HepG2 (cell line): ENCODE results near the gene ABCC3. TPM values are rescaled to one million over a fixed set of nuclear protein-coding genes. Genes with fewer than 3 reads are reported as not detected.

ENCODE experiments used
- AGO2 ChIP-seq: fragments of 200-400 bp; formaldehyde crosslinking; optimal IDR thresholded peaks from 2 replicates; pipeline ENCODE3; 2017; ENCODE audit warnings: mild to moderate bottlenecking, low read depth, low read length, moderate library complexity
- ARID2 ChIP-seq: sonication (generic); formaldehyde crosslinking; IDR thresholded peaks from 2 replicates; pipeline ENCODE4 v1.8.1; 2022; ENCODE audit warnings: mild to moderate bottlenecking, missing genetic modification reagents, borderline replicate concordance
- ATAD3A ChIP-seq: sonication (generic); formaldehyde crosslinking; IDR thresholded peaks from 2 replicates; pipeline ENCODE4 v1.4.0; 2020; ENCODE audit warnings: missing genetic modification reagents
- ATF1 ChIP-seq: IDR thresholded peaks from 2 replicates; pipeline ENCODE4 v1.6.1; 2016; ENCODE audit warnings: mild to moderate bottlenecking, control low read depth
- FUBP1 ChIP-seq: sonication (generic); formaldehyde crosslinking; IDR thresholded peaks from 2 replicates; pipeline ENCODE4 v1.5.1; 2020; ENCODE audit warnings: missing genetic modification reagents, mild to moderate bottlenecking, borderline replicate concordance
- GATAD1 ChIP-seq: IDR thresholded peaks from 2 replicates; pipeline ENCODE4 v1.6.1; 2016; ENCODE audit warnings: missing genetic modification reagents, missing compliant biosample characterization
- HNF1A ChIP-seq, 2 experiments: sonication (generic) in 1 of 2; formaldehyde crosslinking in 1 of 2; IDR thresholded peaks; 2 replicates each; pipeline versions ENCODE4 v1.4.0 to v1.6.1; 2016 to 2020; ENCODE audit warnings: borderline replicate concordance in 1 of 2, low read depth in 1 of 2, mild to moderate bottlenecking in 1 of 2, missing genetic modification reagents in 1 of 2
- ISL2 ChIP-seq: sonication (generic); formaldehyde crosslinking; IDR thresholded peaks from 2 replicates; pipeline ENCODE4 v1.5.0; 2020; ENCODE audit warnings: missing genetic modification reagents
- NR2F6 ChIP-seq, 2 experiments: IDR thresholded peaks; 2 replicates each; pipeline ENCODE4 v1.6.1; 2016; ENCODE audit warnings: antibody characterized with exemption in 1 of 2, mild to moderate bottlenecking in 1 of 2
- RXRA ChIP-seq: sonication (generic); formaldehyde crosslinking; IDR thresholded peaks from 2 replicates; pipeline ENCODE4 v1.5.1; 2020; ENCODE audit warnings: missing genetic modification reagents
- ZFP1 ChIP-seq: IDR thresholded peaks from 2 replicates; pipeline ENCODE4 v1.6.1; 2016
- ZNF12 ChIP-seq: sonication (generic); formaldehyde crosslinking; IDR thresholded peaks from 2 replicates; pipeline ENCODE4 v1.5.0; 2020; ENCODE audit warnings: missing genetic modification reagents
- ZNF207 ChIP-seq: fragments of 450-650 bp; IDR thresholded peaks from 2 replicates; pipeline ENCODE4 v1.6.1; 2016; ENCODE audit warnings: antibody characterized with exemption, borderline replicate concordance
- ZNF260 ChIP-seq: sonication (generic); formaldehyde crosslinking; IDR thresholded peaks from 2 replicates; pipeline ENCODE4 v1.4.0; 2020; ENCODE audit warnings: missing genetic modification reagents, low read depth, mild to moderate bottlenecking, borderline replicate concordance
- ZNF274 ChIP-seq: sonication (generic); formaldehyde crosslinking; IDR thresholded peaks from 2 replicates; pipeline ENCODE4 v1.5.1; 2020; ENCODE audit warnings: mild to moderate bottlenecking, missing genetic modification reagents
- ZNF451 ChIP-seq: sonication (generic); formaldehyde crosslinking; IDR thresholded peaks from 2 replicates; pipeline ENCODE4 v1.5.0; 2020; ENCODE audit warnings: mild to moderate bottlenecking, missing genetic modification reagents
- ZNF564 ChIP-seq: sonication (generic); formaldehyde crosslinking; IDR thresholded peaks from 2 replicates; pipeline ENCODE4 v1.8.1; 2023; ENCODE audit warnings: mild to moderate bottlenecking, missing genetic modification reagents
- ZNF639 ChIP-seq: conservative IDR thresholded peaks from 2 replicates; pipeline ENCODE4 v1.6.1; 2018; ENCODE audit warnings: missing genetic modification reagents
- ZNF710 ChIP-seq: sonication (generic); formaldehyde crosslinking; IDR thresholded peaks from 2 replicates; pipeline ENCODE4 v1.5.0; 2020; ENCODE audit warnings: mild to moderate bottlenecking, missing genetic modification reagents, borderline replicate concordance
- ZNF775 ChIP-seq: sonication (generic); formaldehyde crosslinking; IDR thresholded peaks from 2 replicates; pipeline ENCODE4 v1.4.0; 2020; ENCODE audit warnings: missing genetic modification reagents, mild to moderate bottlenecking, moderate library complexity, borderline replicate concordance
- polyA plus RNA-seq, 8 experiments: library from polyadenylated mRNA; depleted of rRNA in 3 of 8; stranded (reverse) in 7 of 8; unstranded in 1 of 8; fragments of >200 nt; fragmentation: Illumina TruSeq in 4 of 8; extraction: Trizol in 4 of 8; gene quantifications; 2 replicates each; pipeline versions ENCODE4 v1.2.1 to v1.2.3, GENCODE V29; 2011 to 2016; ENCODE audit warnings: low read depth in 4 of 8, missing spikeins in 1 of 8, mixed read lengths in 1 of 8; ENCODE audit not compliant: insufficient read depth in 1 of 8
- total RNA-seq, 5 experiments: library from RNA; depleted of rRNA; stranded (reverse); fragments of >200 nt; fragmentation: Illumina TruSeq; extraction: Trizol; gene quantifications; 2 replicates each; pipeline ENCODE4 v1.2.3, GENCODE V29; 2016; ENCODE audit warnings: low read depth in 1 of 5

The ABCC3 gene
- total and polyA plus RNA-seq, 2 of the 13 experiments (the other 11 are each of a cell fraction or from before 2014, with no cell fraction given), result 25.2 to 50.7 TPM

GRCh38 chr17:50627782-50628601 lies 6.7 kb upstream of the ABCC3 start (continued):
- TF ChIP-seq ZNF564 (CRISPR knock-in tag) (no peak; the same call in 1 of the 2 replicates), FUBP1 (CRISPR knock-in tag) (no peak), GATAD1 (peak; percentile 58; the same call in 1 of the 2 replicates), ATF1 (CRISPR knock-in tag) (no peak), NR2F6 (IDR thresholded peaks at IDR 0.05) (peak; percentile 78), NR2F6 (CRISPR knock-in tag; IDR thresholded peaks at IDR 0.05) (peak; percentile 90), ZFP1 (CRISPR knock-in tag) (no peak; the same call in 1 of the 2 replicates), ZNF274 (peak; percentile 87; the same call in 1 of the 2 replicates), ATAD3A (CRISPR knock-in tag) (no peak), ZNF710 (CRISPR knock-in tag) (peak; percentile 77), HNF1A (IDR thresholded peaks at IDR 0.05; ENCODE audit: low read depth) (0 out of 2 replicates have a peak, but pooled peaks have one; percentile 22), HNF1A (CRISPR knock-in tag; IDR thresholded peaks at IDR 0.05; ENCODE audit: borderline replicate concordance) (peak; percentile 75), ZNF639 (CRISPR knock-in tag) (no peak; the same call in 1 of the 2 replicates), ZNF207 (no peak), RXRA (CRISPR knock-in tag) (peak; percentile 87), AGO2 (no peak), ARID2 (CRISPR knock-in tag) (peak; percentile 71; the same call in 1 of the 2 replicates), ZNF12 (no peak), ZNF451 (CRISPR knock-in tag) (peak; percentile 83; the same call in 1 of the 2 replicates), ISL2 (CRISPR knock-in tag) (no peak), ZNF260 (CRISPR knock-in tag) (no peak), ZNF775 (CRISPR knock-in tag) (no peak)
